22Rv1 (cell line): ENCODE measurements around the gene BCL2L13.
"Not testable (repeated sequence)": the region's sequence is repeated elsewhere in the genome, so short reads cannot be mapped to it uniquely, and the experiment has no call there.

ENCODE experiments used
- H3K27ac ChIP-seq: fragments of 450-650 bp; 2 replicates; pipeline ENCODE4 v1.5.1; 2017
- ZFX ChIP-seq: fragments of 450-650 bp; IDR thresholded peaks from 2 replicates; pipeline ENCODE4 v1.6.1; 2017; ENCODE audit warnings: antibody characterized with exemption, borderline replicate concordance
- TF ChIP-seq, protein P1 (sequence below): fragments of 450-650 bp; IDR thresholded peaks from 2 replicates; pipeline ENCODE4 v1.5.1; 2017; ENCODE audit warnings: mild to moderate bottlenecking

BCL2L13 gene

DNA sequence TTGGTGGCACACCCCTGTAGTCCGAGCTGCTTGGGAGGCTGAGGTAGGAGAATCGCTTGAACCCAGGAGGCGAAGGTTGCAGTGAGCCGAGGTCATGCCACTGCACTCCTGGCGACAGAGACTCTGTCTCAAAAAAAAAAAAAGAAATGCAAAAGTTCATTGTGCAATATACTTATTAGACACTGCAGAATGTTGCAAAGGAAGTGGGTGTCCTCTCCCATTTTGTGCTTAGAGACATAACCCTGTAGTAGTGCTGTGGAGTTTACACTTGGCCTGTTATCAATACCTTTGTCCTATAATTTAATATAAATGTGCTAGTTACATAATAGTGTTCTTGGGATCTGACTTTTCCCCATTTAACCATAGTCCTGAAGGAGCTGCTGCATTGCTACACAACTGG is 9.4 kb downstream of the BCL2L13 start:
- no peak overlapping the region for H3K27ac ChIP-seq
- no peak for TF ChIP-seq ZFX
- TF ChIP-seq, protein P1, sequence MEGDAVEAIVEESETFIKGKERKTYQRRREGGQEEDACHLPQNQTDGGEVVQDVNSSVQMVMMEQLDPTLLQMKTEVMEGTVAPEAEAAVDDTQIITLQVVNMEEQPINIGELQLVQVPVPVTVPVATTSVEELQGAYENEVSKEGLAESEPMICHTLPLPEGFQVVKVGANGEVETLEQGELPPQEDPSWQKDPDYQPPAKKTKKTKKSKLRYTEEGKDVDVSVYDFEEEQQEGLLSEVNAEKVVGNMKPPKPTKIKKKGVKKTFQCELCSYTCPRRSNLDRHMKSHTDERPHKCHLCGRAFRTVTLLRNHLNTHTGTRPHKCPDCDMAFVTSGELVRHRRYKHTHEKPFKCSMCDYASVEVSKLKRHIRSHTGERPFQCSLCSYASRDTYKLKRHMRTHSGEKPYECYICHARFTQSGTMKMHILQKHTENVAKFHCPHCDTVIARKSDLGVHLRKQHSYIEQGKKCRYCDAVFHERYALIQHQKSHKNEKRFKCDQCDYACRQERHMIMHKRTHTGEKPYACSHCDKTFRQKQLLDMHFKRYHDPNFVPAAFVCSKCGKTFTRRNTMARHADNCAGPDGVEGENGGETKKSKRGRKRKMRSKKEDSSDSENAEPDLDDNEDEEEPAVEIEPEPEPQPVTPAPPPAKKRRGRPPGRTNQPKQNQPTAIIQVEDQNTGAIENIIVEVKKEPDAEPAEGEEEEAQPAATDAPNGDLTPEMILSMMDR: no peak

GRCh38 chr22:17648569-17648968 is 10.0 kb downstream of the BCL2L13 start:
- no peak overlapping the region for H3K27ac ChIP-seq
- TF ChIP-seq, protein P1: no peak
- no peak for TF ChIP-seq ZFX

- TF ChIP-seq ZFX: no peak
- TF ChIP-seq, protein P1: no peak
- H3K27ac ChIP-seq: peak overlapping the region; percentile 81
Measured at GRCh38 chr22:17655289-17655688, 16.7 kb downstream of the BCL2L13 start.

GRCh38 chr22:17656870-17657395 is 18.4 kb downstream of the BCL2L13 start:
- TF ChIP-seq, protein P1: no peak
- no peak for TF ChIP-seq ZFX
- H3K27ac ChIP-seq: no peak overlapping the region; the same call in 1 of the 2 replicates

GRCh38 chr22:17664414-17665055 is 26.0 kb downstream of the BCL2L13 start:
- H3K27ac ChIP-seq: no peak overlapping the region
- TF ChIP-seq, protein P1: no peak
- TF ChIP-seq ZFX: no peak

GRCh38 chr22:17665248-17665647 is 26.7 kb downstream of the BCL2L13 start:
- H3K27ac ChIP-seq: no peak overlapping the region
- TF ChIP-seq, protein P1: no peak
- no peak for TF ChIP-seq ZFX

DNA sequence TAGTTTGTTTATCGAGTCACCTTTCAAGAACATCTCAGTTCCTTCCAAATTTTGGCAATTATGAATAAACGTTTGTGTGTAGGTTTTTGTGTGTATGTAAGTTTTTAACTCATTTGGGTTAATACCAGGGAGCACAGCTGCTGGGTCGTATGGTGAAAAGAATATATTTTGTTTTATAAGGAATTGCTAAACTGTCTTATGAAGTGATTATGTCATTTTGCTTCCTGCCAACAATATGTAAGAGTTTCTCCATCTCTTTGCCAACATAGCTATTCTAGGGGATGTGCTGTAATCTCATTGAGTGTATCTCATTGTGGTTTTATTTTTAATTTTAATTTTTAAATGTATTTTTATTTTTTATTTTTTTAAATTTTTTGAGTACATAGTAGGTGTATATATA is 27.3 kb downstream of the BCL2L13 start:
- TF ChIP-seq, protein P1: no peak
- no peak for TF ChIP-seq ZFX
- no peak overlapping the region for H3K27ac ChIP-seq

DNA sequence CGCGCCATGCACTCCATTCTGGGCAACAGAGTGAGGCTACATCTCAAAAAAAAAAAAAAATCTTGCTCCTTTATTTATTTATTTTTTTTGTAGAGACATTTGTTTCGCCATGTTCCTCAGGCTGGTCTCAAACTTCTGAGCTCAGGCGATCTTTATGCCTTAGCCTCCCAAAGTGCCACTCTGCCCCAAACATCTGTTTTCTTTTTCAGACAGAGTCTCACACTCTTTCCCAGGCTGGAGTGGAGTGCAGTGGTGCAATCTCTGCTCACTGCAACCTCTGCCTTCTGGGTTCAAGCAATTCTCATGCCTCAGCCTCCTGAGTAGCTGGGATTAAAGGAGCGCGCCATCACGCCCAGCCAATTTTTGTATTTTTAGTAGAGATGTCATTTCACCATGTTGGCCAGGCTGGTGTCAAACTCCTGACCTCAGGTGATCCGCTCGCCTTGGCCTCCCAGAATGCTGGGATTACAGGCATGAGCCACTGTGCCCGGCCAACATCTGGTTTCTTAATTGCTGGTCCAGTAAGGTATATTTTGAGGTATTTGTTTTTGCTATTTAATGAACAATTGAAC is 33.0 kb downstream of the BCL2L13 start:
- H3K27ac ChIP-seq: not testable (repeated sequence)
